Gastroesophageal sphincter (tissue), 3 donors: Measurements from ENCODE around the gene LGR5.

ENCODE experiments used
- CTCF ChIP-seq, 4 experiments: fragments of 200-600 bp in 2 of 4; fragments of 450-650 bp in 2 of 4; sonication (generic) in 1 of 4; IDR thresholded peaks; one replicate each; pipeline ENCODE4 v1.5.1; 2017 to 2019; ENCODE audit warnings: antibody characterized with exemption in 4 of 4, mild to moderate bottlenecking in 2 of 4, moderate library complexity in 2 of 4
- EP300 ChIP-seq: sonication (generic); formaldehyde crosslinking; IDR thresholded peaks from one replicate; pipeline ENCODE4 v1.6.1; 2017; ENCODE audit warnings: antibody characterized with exemption, mild to moderate bottlenecking
- POLR2A ChIP-seq, 2 donors: fragments of 450-650 bp; IDR thresholded peaks; one replicate each; pipeline ENCODE4 v1.6.1; 2017; ENCODE audit warnings: antibody characterized with exemption in 2 of 2, mild to moderate bottlenecking in 2 of 2, moderate library complexity in 1 of 2

GRCh38 chr12:71475280-71475679 is 35.7 kb downstream of the LGR5 start:
- TF ChIP-seq EP300 (no peak), CTCF (IDR thresholded peaks at IDR 0.05) (no peak), POLR2A (IDR thresholded peaks at IDR 0.05) (no peak)
